SK-N-MC (cell line): Measurements from ENCODE around the gene SORBS1.

ENCODE experiments used
- EZH2 ChIP-seq: fragments of 200-600 bp; sonication (generic); IDR thresholded peaks from one replicate; pipeline ENCODE4 v1.6.1; 2017; ENCODE audit warnings: antibody characterized with exemption
- POLR2AphosphoS5 ChIP-seq: IDR thresholded peaks from 2 replicates; pipeline ENCODE4 v1.6.1; 2012; ENCODE audit warnings: mild to moderate bottlenecking, low read depth, low read length, borderline replicate concordance

- TF ChIP-seq POLR2AphosphoS5: no peak
- no peak for TF ChIP-seq EZH2
These were observed 115.2 kb downstream of the SORBS1 start for GRCh38 chr10:95445837-95446486.
